SK-N-MC (cell line): ENCODE data around the gene PAQR7.

Experiments used
- EZH2 ChIP-seq: fragments of 200-600 bp; sonication (generic); IDR thresholded peaks from one replicate; pipeline ENCODE4 v1.6.1; 2017; ENCODE audit warnings: antibody characterized with exemption
- FOXP2 ChIP-seq: optimal IDR thresholded peaks from 2 replicates; pipeline ENCODE3; 2011; ENCODE audit warnings: mild to moderate bottlenecking, moderate library complexity; ENCODE audit not compliant: insufficient read depth; ENCODE audit errors: extremely low read length, control extremely low read depth
- POLR2AphosphoS5 ChIP-seq: IDR thresholded peaks from 2 replicates; pipeline ENCODE4 v1.6.1; 2012; ENCODE audit warnings: mild to moderate bottlenecking, low read depth, low read length, borderline replicate concordance

DNA sequence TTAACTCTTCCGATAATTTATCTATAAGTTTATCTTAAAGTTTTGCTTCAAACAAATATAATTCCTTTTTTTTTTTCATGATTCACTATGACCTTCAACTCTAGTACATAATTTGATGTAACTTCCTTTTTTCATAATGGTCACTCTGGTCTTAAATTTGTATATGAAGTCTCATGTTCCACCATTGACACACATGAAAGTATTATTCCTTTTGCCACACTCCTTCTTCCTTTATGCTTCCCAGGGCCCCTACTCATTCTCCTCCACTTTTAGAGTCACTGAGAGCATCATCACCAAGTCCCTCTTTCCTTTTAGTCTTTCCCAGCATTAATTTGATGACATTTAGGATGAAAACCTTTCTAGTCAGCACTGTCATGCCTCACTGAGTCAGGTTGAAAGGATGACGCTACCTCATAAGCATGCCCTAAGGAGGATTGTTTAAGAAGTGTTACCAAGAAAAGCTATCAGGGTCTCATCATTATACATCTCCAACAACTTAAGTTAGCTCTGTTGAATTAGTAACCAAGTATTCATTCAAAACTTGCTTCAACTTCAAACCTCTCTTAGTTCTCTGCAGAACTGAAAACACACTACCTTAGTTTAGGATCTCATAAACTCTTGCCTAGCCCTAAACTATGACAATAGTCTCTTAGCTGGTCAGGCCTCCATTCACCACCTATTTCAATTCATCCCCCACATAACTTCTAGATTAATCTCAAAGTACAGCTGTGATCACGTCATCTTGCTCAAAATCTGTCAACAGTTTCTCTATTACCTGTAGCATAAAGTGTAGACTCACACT, 30.8 kb downstream of the PAQR7 start:
- TF ChIP-seq POLR2AphosphoS5 = no peak
- no peak for TF ChIP-seq EZH2
- TF ChIP-seq FOXP2 = no peak
